A549 (cell line): Measurements from ENCODE around the gene C12orf42. TPM values are rescaled to one million over a fixed set of nuclear protein-coding genes. Genes with fewer than 3 reads are reported as not detected.

Source experiments
- ATAC-seq, 2 experiments: fragments of 200-7000 bp in 1 of 2; fragments of >200 bp in 1 of 2; cut with Nextera tagmentation in 1 of 2; cut with Tn5 transposase in 1 of 2; 3 replicates each; pipeline versions ENCODE4 v1.8.0 to v1.9.1; 2018 to 2020; ENCODE audit warnings: mild to moderate bottlenecking in 1 of 2, moderate library complexity in 1 of 2
- CTCF ChIA-PET: fragments of 300-600 bp; sonication (Branson Sonifier 250); formaldehyde crosslinking; extraction: SDS; loops from one replicate; lab custom pipeline; 2021; ENCODE audit warnings: antibody characterized with exemption, inconsistent platforms; lab: Yijun Ruan, JAX
- POLR2A ChIA-PET: fragments of 350-600 bp; formaldehyde crosslinking; extraction: SDS; loops from one replicate; lab custom pipeline; 2021; ENCODE audit warnings: antibody characterized with exemption, inconsistent platforms; lab: Yijun Ruan, JAX
- DNase-seq, 2 experiments: peaks; one replicate each; pipeline versions ENCODE4 v3.0.0 to v3.0.0-alpha.2; 2011 to 2016; ENCODE audit warnings: low read depth in 1 of 2, low spot score in 1 of 2
- FAIRE-seq: peaks from 2 replicates; lab custom pipeline; 2011; peaks lifted over from hg19 to GRCh38; lab: Jason Lieb, UNC
- H3K27ac ChIP-seq, 2 experiments: fragments of >200 bp; sonication (Bioruptor Twin); formaldehyde crosslinking; 3 replicates each; pipeline ENCODE4 v1.5.1; 2016 to 2017
- H3K4me1 ChIP-seq: fragments of >200 bp; sonication (Bioruptor Twin); formaldehyde crosslinking; 3 replicates; pipeline ENCODE4 v1.6.1; 2016
- H3K4me2 ChIP-seq: fragments of >200 bp; sonication (Bioruptor Twin); formaldehyde crosslinking; 3 replicates; pipeline ENCODE4 v1.6.1; 2016
- H3K4me3 ChIP-seq: fragments of >200 bp; sonication (Bioruptor Twin); formaldehyde crosslinking; 3 replicates; pipeline ENCODE4 v1.5.1; 2016
- H3K9me3 ChIP-seq: fragments of >200 bp; sonication (Bioruptor Twin); formaldehyde crosslinking; 3 replicates; pipeline ENCODE4 v1.6.1; 2016
- BHLHE40 ChIP-seq: IDR thresholded peaks from 2 replicates; pipeline ENCODE4 v1.6.1; 2012; ENCODE audit warnings: low read depth, low read length, inconsistent platforms
- CBX8 ChIP-seq: fragments of 200-600 bp; sonication (generic); IDR thresholded peaks from 2 replicates; pipeline ENCODE4 v1.6.1; 2016
- EHF ChIP-seq: fragments of 250-450 bp; sonication (Bioruptor Pico); IDR thresholded peaks from 2 replicates; pipeline ENCODE4 v1.5.0; 2020; ENCODE audit warnings: mild to moderate bottlenecking
- FOSB ChIP-seq: fragments of 250-450 bp; sonication (Bioruptor Pico); IDR thresholded peaks from 2 replicates; pipeline ENCODE4 v1.5.0; 2020; ENCODE audit warnings: mild to moderate bottlenecking, moderate library complexity
- FOSL2 ChIP-seq, 2 experiments: fragments of 450-650 bp in 1 of 2; fragments of >200 bp in 1 of 2; sonication (Bioruptor Twin) in 1 of 2; formaldehyde crosslinking; IDR thresholded peaks; 2 replicates each; pipeline versions ENCODE4 v1.5.0 to v1.6.1; 2016 to 2020; ENCODE audit warnings: mild to moderate bottlenecking in 1 of 2, moderate library complexity in 1 of 2
- GATA3 ChIP-seq: IDR thresholded peaks from 2 replicates; pipeline ENCODE4 v1.6.1; 2012; ENCODE audit warnings: borderline replicate concordance
- HDAC2 ChIP-seq: fragments of 200-600 bp; sonication (generic); IDR thresholded peaks from 2 replicates; pipeline ENCODE4 v1.6.1; 2016
- HOXA7 ChIP-seq: fragments of 250-450 bp; sonication (Bioruptor Pico); IDR thresholded peaks from 2 replicates; pipeline ENCODE4 v1.5.0; 2020; ENCODE audit warnings: mild to moderate bottlenecking, moderate library complexity
- HOXB5 ChIP-seq: fragments of 250-450 bp; sonication (Bioruptor Pico); IDR thresholded peaks from 2 replicates; pipeline ENCODE4 v1.5.0; 2020; ENCODE audit warnings: mild to moderate bottlenecking, moderate library complexity
- JUN ChIP-seq, 2 experiments: fragments of >200 bp; sonication (Bioruptor Twin); formaldehyde crosslinking; IDR thresholded peaks; 2 replicates in 1 of 2; 3 replicates in 1 of 2; pipeline ENCODE4 v1.6.1; 2016 to 2017
- JUNB ChIP-seq: fragments of >200 bp; sonication (Bioruptor Twin); formaldehyde crosslinking; IDR thresholded peaks from 2 replicates; pipeline ENCODE4 v1.6.1; 2016
- KDM1A ChIP-seq: fragments of 200-600 bp; sonication (generic); IDR thresholded peaks from 2 replicates; pipeline ENCODE4 v1.6.1; 2016; ENCODE audit warnings: low read depth, mild to moderate bottlenecking
- KDM5A ChIP-seq: fragments of 200-600 bp; sonication (generic); IDR thresholded peaks from 2 replicates; pipeline ENCODE4 v1.6.1; 2016; ENCODE audit warnings: antibody characterized with exemption, mild to moderate bottlenecking
- MAX ChIP-seq: IDR thresholded peaks from 2 replicates; pipeline ENCODE4 v1.6.1; 2012
- MAZ ChIP-seq: fragments of 150-350 bp; IDR thresholded peaks from 2 replicates; pipeline ENCODE4 v1.6.1; 2014; ENCODE audit warnings: antibody characterized with exemption, low read depth, low read length, borderline replicate concordance
- PHF8 ChIP-seq: fragments of 200-600 bp; sonication (generic); IDR thresholded peaks from 2 replicates; pipeline ENCODE4 v1.6.1; 2016; ENCODE audit warnings: low read depth, mild to moderate bottlenecking, antibody characterized with exemption, moderate library complexity, borderline replicate concordance
- RAD21 ChIP-seq, 2 experiments: fragments of >200 bp in 1 of 2; sonication (Bioruptor Twin) in 1 of 2; formaldehyde crosslinking in 1 of 2; IDR thresholded peaks in 1 of 2; conservative IDR thresholded peaks in 1 of 2; 2 replicates in 1 of 2; 3 replicates in 1 of 2; pipeline ENCODE4 v1.6.1; 2012 to 2018; ENCODE audit warnings: inconsistent platforms in 1 of 2
- RCOR1 ChIP-seq: fragments of 150-350 bp; IDR thresholded peaks from 2 replicates; pipeline ENCODE4 v1.6.1; 2014; ENCODE audit warnings: antibody characterized with exemption, low read length, low read depth
- SREBF2 ChIP-seq: fragments of 450-650 bp; IDR thresholded peaks from 2 replicates; pipeline ENCODE4 v1.6.1; 2014; ENCODE audit warnings: mild to moderate bottlenecking, moderate library complexity
- USF2 ChIP-seq: fragments of 450-650 bp; IDR thresholded peaks from 2 replicates; pipeline ENCODE4 v1.6.1; 2014; ENCODE audit warnings: antibody characterized with exemption
- ZNF302 ChIP-seq: fragments of 250-450 bp; sonication (Bioruptor Pico); IDR thresholded peaks from 2 replicates; pipeline ENCODE4 v1.9.0; 2021; ENCODE audit warnings: inconsistent platforms, mild to moderate bottlenecking, moderate library complexity
- WGBS: methylation state at CpG from one replicate; pipeline ENCODE4 v1.1.6; 2017; ENCODE audit errors: missing lambda C conversion rate; 5-methylcytosine and 5-hydroxymethylcytosine counted together
- polyA plus RNA-seq, 4 experiments: library from polyadenylated mRNA; depleted of rRNA in 3 of 4; stranded (reverse); fragments of >200 nt; fragmentation: RNase III in 1 of 4; extraction: RNeasy Plus Mini Kit Qiagen cat#74134 plus additional on column Dnase treatment in 1 of 4; gene quantifications; 2 replicates in 3 of 4; 3 replicates in 1 of 4; pipeline ENCODE4 v1.2.3, GENCODE V29; 2011 to 2017
- TF ChIP-seq, protein P1 (sequence below): fragments of 150-350 bp; IDR thresholded peaks from 2 replicates; pipeline ENCODE4 v1.6.1; 2014; ENCODE audit warnings: low read depth, mild to moderate bottlenecking, low read length
- TF ChIP-seq, protein P2 (sequence below): fragments of 250-450 bp; sonication (Bioruptor Pico); IDR thresholded peaks from 2 replicates; pipeline ENCODE4 v1.5.0; 2020; ENCODE audit warnings: low read depth, mild to moderate bottlenecking, moderate library complexity

C12orf42 gene
- polyA plus RNA-seq, 2 of the 4 experiments (the other 2 are of a cell fraction): not detected

DNA sequence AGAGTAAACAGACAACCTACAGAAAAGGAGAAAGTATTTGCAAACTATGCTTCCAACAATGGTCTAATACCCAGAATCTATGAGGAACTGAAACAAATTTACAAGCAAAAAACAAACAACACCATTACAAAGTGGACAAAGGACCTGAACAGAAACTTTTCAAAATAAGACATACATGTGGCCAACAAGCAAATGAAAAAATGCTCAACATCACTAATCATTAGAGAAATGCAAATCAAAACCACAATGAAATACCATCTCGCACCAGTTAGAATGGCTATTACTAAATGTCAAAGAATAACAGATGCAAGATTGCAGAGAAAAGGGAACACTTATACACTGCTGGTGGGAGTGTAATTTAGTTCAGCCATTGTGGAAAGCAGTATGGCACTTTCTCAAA lies 125.8 kb downstream of the C12orf42 start:
- ChIA-PET CTCF (no interaction called here), POLR2A (no interaction called here)
- H3K4me2 ChIP-seq: no peak overlapping the region
- no peak overlapping the region for H3K4me3 ChIP-seq
- ATAC-seq: no peak
- no peak overlapping the region for H3K27ac ChIP-seq
- no peaks in the 10 kb centered on the region for H3K4me1 ChIP-seq
- TF ChIP-seq JUNB: no peak
- TF ChIP-seq, protein P1, sequence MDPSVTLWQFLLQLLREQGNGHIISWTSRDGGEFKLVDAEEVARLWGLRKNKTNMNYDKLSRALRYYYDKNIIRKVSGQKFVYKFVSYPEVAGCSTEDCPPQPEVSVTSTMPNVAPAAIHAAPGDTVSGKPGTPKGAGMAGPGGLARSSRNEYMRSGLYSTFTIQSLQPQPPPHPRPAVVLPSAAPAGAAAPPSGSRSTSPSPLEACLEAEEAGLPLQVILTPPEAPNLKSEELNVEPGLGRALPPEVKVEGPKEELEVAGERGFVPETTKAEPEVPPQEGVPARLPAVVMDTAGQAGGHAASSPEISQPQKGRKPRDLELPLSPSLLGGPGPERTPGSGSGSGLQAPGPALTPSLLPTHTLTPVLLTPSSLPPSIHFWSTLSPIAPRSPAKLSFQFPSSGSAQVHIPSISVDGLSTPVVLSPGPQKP: no peak
- no peak for TF ChIP-seq FOSL2 (IDR thresholded peaks at IDR 0.05)
- TF ChIP-seq FOSL2 (CRISPR knock-in tag; IDR thresholded peaks at IDR 0.05): no peak
- TF ChIP-seq FOSB (CRISPR knock-in tag): no peak
- no peak for TF ChIP-seq RAD21 (conservative IDR thresholded peaks at IDR 0.05 in 1 of 2, IDR thresholded peaks at IDR 0.05 in 1 of 2)
- TF ChIP-seq, protein P2, sequence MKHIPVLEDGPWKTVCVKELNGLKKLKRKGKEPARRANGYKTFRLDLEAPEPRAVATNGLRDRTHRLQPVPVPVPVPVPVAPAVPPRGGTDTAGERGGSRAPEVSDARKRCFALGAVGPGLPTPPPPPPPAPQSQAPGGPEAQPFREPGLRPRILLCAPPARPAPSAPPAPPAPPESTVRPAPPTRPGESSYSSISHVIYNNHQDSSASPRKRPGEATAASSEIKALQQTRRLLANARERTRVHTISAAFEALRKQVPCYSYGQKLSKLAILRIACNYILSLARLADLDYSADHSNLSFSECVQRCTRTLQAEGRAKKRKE: no peak
- TF ChIP-seq USF2: no peak
- no peak for TF ChIP-seq GATA3
- TF ChIP-seq PHF8: no peak
- TF ChIP-seq RCOR1: no peak
- no peak for TF ChIP-seq BHLHE40
- TF ChIP-seq ZNF302 (CRISPR knock-in tag): no peak
- TF ChIP-seq, all 56 proteins: peak for 0
- FAIRE-seq: no peak
- WGBS: 45% methylated on average over 1 of the region's 1 CpG
- no peaks in the 10 kb centered on the region for H3K9me3 ChIP-seq
- no peak for DNase-seq

- Histone ChIP-seq H3K4me3 (no peak overlapping the region), H3K4me1 (no peaks in the 10 kb centered on the region), H3K27ac (no peak overlapping the region), H3K4me2 (no peak overlapping the region), H3K9me3 (no peaks in the 10 kb centered on the region)
- ChIA-PET POLR2A (no interaction called here), CTCF (no interaction called here)
- TF ChIP-seq EHF (CRISPR knock-in tag) (no peak), HDAC2 (no peak), CBX8 (no peak), SREBF2 (no peak), KDM1A (no peak), JUN (IDR thresholded peaks at IDR 0.05) (no peak), HOXB5 (no peak), HOXA7 (CRISPR knock-in tag) (no peak), RAD21 (conservative IDR thresholded peaks at IDR 0.05 in 1 of 2, IDR thresholded peaks at IDR 0.05 in 1 of 2) (no peak), MAZ (no peak), KDM5A (no peak), MAX (no peak)
- TF ChIP-seq, protein P1: no peak
- no peak for DNase-seq
- WGBS: 16% methylated on average over 1 of the region's 1 CpG
- FAIRE-seq: no peak
- ATAC-seq: no peak
These were observed 127.6 kb downstream of the C12orf42 start for GRCh38 chr12:103368167-103368566.
